AG09319 (cell line): Measurements from ENCODE around the gene MYO1H.

Experiments
- DNase-seq: peaks from one replicate; pipeline ENCODE4 v3.0.0-alpha.2; 2010; ENCODE audit warnings: low read depth; ENCODE audit errors: extremely low read depth
- CTCF ChIP-seq: IDR thresholded peaks from 2 replicates; pipeline ENCODE4 v1.5.1; 2011; ENCODE audit warnings: low read depth, mild to moderate bottlenecking, inconsistent platforms, low read length, moderate library complexity

MYO1H gene

GRCh38 chr12:109482894-109483293 lies 135.2 kb downstream of the MYO1H start:
- no peak for DNase-seq
- no peak for TF ChIP-seq CTCF

- DNase-seq = no peak
- TF ChIP-seq CTCF = no peak
Measured at GRCh38 chr12:109483346-109483745, 135.6 kb downstream of the MYO1H start.

GRCh38 chr12:109485201-109485600 lies 137.5 kb downstream of the MYO1H start:
- DNase-seq = no peak
- no peak for TF ChIP-seq CTCF

GRCh38 chr12:109487181-109488050 lies 139.7 kb downstream of the MYO1H start:
- no peak for TF ChIP-seq CTCF

GRCh38 chr12:109488051-109488665 lies 140.5 kb downstream of the MYO1H start:
- no peak for TF ChIP-seq CTCF
- no peak for DNase-seq

More at GRCh38 chr12:109487181-109488050, 139.7 kb downstream of the MYO1H start:
- no peak for DNase-seq

- no peak for DNase-seq
Measured at GRCh38 chr12:109489016-109489954, 141.6 kb downstream of the MYO1H start.

More at GRCh38 chr12:109489016-109489954, 141.6 kb downstream of the MYO1H start:
- TF ChIP-seq CTCF = no peak
